ENCODE measurements around the gene IRF9. TPM values are rescaled to one million over a fixed set of nuclear protein-coding genes. Genes with fewer than 3 reads are reported as not detected.

The IRF9 gene
- total and polyA plus RNA-seq, 7 experiments from 2014 or later, result 73.3 to 337 (median 134) TPM

DNA sequence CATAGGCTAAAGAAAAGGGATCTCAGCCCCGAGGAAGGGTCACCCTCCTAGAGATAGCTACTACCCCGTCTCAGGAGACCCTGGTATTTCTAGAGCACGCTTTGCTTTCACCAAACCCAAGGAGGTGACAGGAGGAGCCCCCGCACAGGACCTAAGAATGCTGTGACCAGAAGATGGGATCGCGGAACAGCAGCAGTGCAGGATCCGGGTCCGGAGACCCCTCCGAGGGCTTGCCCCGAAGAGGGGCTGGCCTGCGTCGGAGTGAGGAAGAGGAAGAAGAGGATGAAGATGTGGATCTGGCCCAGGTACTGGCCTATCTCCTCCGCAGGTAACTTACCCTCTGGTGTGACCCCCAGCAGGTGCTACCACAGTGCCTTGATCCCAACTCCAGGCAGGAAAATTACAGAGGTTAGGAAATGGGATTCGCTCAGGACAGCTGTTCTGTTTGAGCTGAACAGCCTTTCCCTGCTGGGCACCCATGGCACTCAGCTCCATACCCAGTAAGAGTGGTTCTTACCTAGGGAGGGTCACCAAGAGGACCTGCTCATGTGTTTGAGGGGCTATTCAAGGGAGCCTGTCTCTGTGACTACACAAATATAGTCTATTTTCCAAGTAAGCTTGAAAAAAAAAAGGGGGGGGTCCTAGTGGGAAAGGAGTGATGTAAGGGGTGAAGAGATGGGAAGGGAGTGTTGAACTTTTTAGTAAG, 45.5 kb upstream of the IRF9 start:
- Histone ChIP-seq H3K36me3 (ENCODE audit: control insufficient read depth in 2 of 3, insufficient read depth in 3 of 3, low read length in 3 of 3) (peaks cover 1 to 42% (median 34%) of the 10 kb centered on the region in 3 experiments), H3K27ac (ENCODE audit: low read depth, low read length) (peak overlapping the region; percentile 93), H3K27me3 (ENCODE audit: control insufficient read depth in 2 of 2, insufficient read depth in 2 of 2, low read length in 2 of 2) (no peaks in the 10 kb centered on the region), H3K4me3 (ENCODE audit: low read length) (peak overlapping the region; percentile 99), H3K9me3 (ENCODE audit: control insufficient read depth in 2 of 3, low read length in 3 of 3) (no peaks in the 10 kb centered on the region), H3K4me1 (ENCODE audit: control insufficient read depth in 2 of 2, insufficient read depth in 2 of 2, low read length in 2 of 2) (peaks cover 18 to 20% of the 10 kb centered on the region in 2 donors)
- DNase-seq (no peak), ATAC-seq (no peak)
- ChIA-PET POLR2A (interaction anchor here (0.6 to 15.5 kb wide), 27 partner anchors 8 to 327 kb away, joined by 3 to 298 read pairs (median 8); partner anchors contain the start of genes CARMIL3, CBLN3, CHMP4A and EMC9), CTCF (interaction anchor here (0.6 to 3.8 kb wide), 9 partner anchors 16 to 60 kb away, joined by 3 to 19 read pairs (median 6); partner anchors contain the start of genes EMC9, IRF9, PSME1 and PSME2)
- Mint-ChIP-seq H3K36me3 (peaks cover 9 to 38% (median 27%) of the 10 kb centered on the region in 5 donors), H3K27ac (peak overlapping the region; percentile 96 to 100 (median 99)), H3K27me3 (peaks cover 0 to 3% (median 0%) of the 10 kb centered on the region in 5 donors), H3K4me1 (peaks cover 18 to 44% (median 37%) of the 10 kb centered on the region in 7 donors), H3K9me3 (peaks cover 0 to 6% (median 0%) of the 10 kb centered on the region in 11 donors), H3K4me3 (peak overlapping the region; percentile 93 to 100 (median 96))
- intact Hi-C loops (cut with micrococcal nuclease), result loop anchor here (1.0 to 10.0 kb wide), 10 partner anchors 17 to 1021 kb away; partner anchors contain the start of genes ACIN1 (in 2 of the 2), C14orf119 (in 2 of the 2), GMPR2 (in 2 of the 2) and IPO4 (in 2 of the 2)

DNA sequence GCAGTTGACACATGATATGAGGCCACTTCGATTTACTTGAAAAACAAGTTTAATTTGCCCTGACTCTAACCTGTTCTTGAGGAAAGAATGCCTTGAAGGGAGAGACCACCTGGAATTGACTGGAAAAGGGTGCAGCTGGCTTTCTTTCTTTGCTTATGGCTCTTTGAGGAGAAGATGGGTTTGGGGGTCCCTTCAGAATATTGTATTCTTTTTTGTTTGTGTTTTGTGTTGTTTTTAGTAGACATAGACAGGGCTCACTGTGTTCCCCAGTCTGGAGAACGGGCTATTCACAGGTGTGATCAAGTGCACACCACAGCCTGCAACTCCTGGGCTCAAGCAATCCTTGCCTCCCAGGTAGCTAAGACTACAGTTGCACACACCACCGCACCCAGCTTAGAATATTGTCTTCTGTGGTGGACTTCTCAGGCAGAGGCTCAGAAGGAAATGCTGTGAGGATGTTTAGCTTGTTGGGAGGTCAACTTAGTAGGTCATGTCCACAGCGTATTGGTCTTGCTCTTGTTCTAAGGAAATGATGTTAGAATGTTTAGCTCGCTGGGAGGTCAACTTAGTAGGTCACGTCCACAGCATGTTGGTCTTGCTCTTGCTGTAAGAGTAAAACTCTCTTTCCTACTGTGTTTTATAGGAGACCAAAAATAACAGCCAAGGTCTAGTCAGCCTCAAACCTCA, 44.8 kb upstream of the IRF9 start:
- peak overlapping the region; percentile 96 to 100 (median 99) for H3K27ac Mint-ChIP-seq
- H3K27ac ChIP-seq (ENCODE audit: low read depth, low read length), result peak overlapping the region; percentile 93
- peaks cover 8 to 49% (median 36%) of the 10 kb centered on the region in 3 experiments for H3K36me3 ChIP-seq (ENCODE audit: control insufficient read depth in 2 of 3, insufficient read depth in 3 of 3, low read length in 3 of 3)
- peak overlapping the region; percentile 93 to 100 (median 96) for H3K4me3 Mint-ChIP-seq
- peaks cover 18 to 44% (median 37%) of the 10 kb centered on the region in 7 donors for H3K4me1 Mint-ChIP-seq
- intact Hi-C loops (cut with micrococcal nuclease), result loop anchor here (10.0 kb wide), 4 partner anchors 559 to 1021 kb away; partner anchors contain the start of genes ACIN1 (in 2 of the 2), C14orf119 (in 2 of the 2), BCL2L2 (in 1 of the 2) and PPP1R3E (in 1 of the 2)
- ChIA-PET POLR2A (interaction anchor here (0.6 to 15.5 kb wide), 14 partner anchors 10 to 313 kb away, joined by 3 to 298 read pairs (median 4); partner anchors contain the start of genes CBLN3, EMC9, FITM1 and IPO4), CTCF (interaction anchor here (0.6 to 3.8 kb wide), 6 partner anchors 20 to 198 kb away, joined by 3 to 19 read pairs (median 6); partner anchors contain the start of genes CIDEB, IRF9 and PSME1)
- H3K36me3 Mint-ChIP-seq, result peaks cover 9 to 41% (median 27%) of the 10 kb centered on the region in 5 donors
- H3K9me3 Mint-ChIP-seq, result peaks cover 0 to 6% (median 0%) of the 10 kb centered on the region in 11 donors
- no peaks in the 10 kb centered on the region for H3K27me3 ChIP-seq (ENCODE audit: control insufficient read depth in 2 of 2, insufficient read depth in 2 of 2, low read length in 2 of 2)
- DNase-seq (no peak), ATAC-seq (no peak)
- peak overlapping the region; percentile 99 for H3K4me3 ChIP-seq (ENCODE audit: low read length)
- H3K4me1 ChIP-seq (ENCODE audit: control insufficient read depth in 2 of 2, insufficient read depth in 2 of 2, low read length in 2 of 2), result peaks cover 18 to 20% of the 10 kb centered on the region in 2 donors
- H3K9me3 ChIP-seq (ENCODE audit: control insufficient read depth in 2 of 3, low read length in 3 of 3), result no peaks in the 10 kb centered on the region
- peaks cover 0 to 3% (median 0%) of the 10 kb centered on the region in 5 donors for H3K27me3 Mint-ChIP-seq

DNA sequence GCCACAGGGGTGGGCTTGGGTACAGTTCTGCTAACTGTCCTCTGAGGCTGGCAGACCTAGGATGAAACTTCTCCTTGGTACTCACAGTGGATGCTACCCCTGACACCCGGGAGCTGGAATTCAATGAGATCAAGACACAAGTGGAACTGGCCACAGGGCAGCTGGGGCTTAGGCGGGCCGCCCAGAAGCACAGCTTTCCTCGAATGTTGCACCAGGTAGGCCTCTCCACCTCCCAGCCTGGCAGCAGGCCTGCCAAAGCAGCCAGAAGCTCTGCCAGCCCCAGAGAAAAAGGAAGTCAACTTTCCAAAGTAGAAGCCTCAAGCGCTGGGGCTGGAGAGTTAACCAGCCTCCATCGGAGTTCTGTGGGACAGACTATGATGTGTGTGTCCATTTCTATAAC, 43.9 kb upstream of the IRF9 start:
- Histone ChIP-seq H3K9me3 (ENCODE audit: control insufficient read depth in 2 of 3, low read length in 3 of 3) (no peaks in the 10 kb centered on the region), H3K36me3 (ENCODE audit: control insufficient read depth in 2 of 3, insufficient read depth in 3 of 3, low read length in 3 of 3) (peaks cover 9 to 58% (median 42%) of the 10 kb centered on the region in 3 experiments), H3K27me3 (ENCODE audit: control insufficient read depth in 2 of 2, insufficient read depth in 2 of 2, low read length in 2 of 2) (no peaks in the 10 kb centered on the region), H3K4me1 (ENCODE audit: control insufficient read depth in 2 of 2, insufficient read depth in 2 of 2, low read length in 2 of 2) (peaks cover 18 to 20% of the 10 kb centered on the region in 2 donors), H3K4me3 (ENCODE audit: low read length) (no peak overlapping the region), H3K27ac (ENCODE audit: low read depth, low read length) (no peak overlapping the region)
- intact Hi-C loops (cut with micrococcal nuclease), result loop anchor here (10.0 kb wide), 4 partner anchors 558 to 1022 kb away; partner anchors contain the start of genes ACIN1 (in 2 of the 2), C14orf119 (in 2 of the 2), BCL2L2 (in 1 of the 2) and PPP1R3E (in 1 of the 2)
- ATAC-seq (no peak), DNase-seq (no peak)
- ChIA-PET POLR2A (interaction anchor here (1.2 to 15.5 kb wide), 8 partner anchors 19 to 194 kb away, joined by 3 to 298 read pairs (median 4); partner anchors contain the start of genes EMC9, FITM1, IRF9 and LTB4R), CTCF (interaction anchor here (1.8 to 2.2 kb wide), 2 partner anchors 9 to 190 kb away, joined by 5 read pairs; partner anchors contain the start of gene CIDEB)
- Mint-ChIP-seq H3K27me3 (peaks cover 0 to 3% (median 0%) of the 10 kb centered on the region in 5 donors), H3K36me3 (peaks cover 9 to 45% (median 32%) of the 10 kb centered on the region in 5 donors), H3K9me3 (peaks cover 0 to 8% (median 0%) of the 10 kb centered on the region in 11 donors), H3K27ac (peak overlapping the region in 2 of 9 donors; percentile 41 to 59), H3K4me3 (peak overlapping the region in 5 of 10 donors; percentile 1 to 100 (median 94)), H3K4me1 (peaks cover 18 to 44% (median 37%) of the 10 kb centered on the region in 7 donors)

DNA sequence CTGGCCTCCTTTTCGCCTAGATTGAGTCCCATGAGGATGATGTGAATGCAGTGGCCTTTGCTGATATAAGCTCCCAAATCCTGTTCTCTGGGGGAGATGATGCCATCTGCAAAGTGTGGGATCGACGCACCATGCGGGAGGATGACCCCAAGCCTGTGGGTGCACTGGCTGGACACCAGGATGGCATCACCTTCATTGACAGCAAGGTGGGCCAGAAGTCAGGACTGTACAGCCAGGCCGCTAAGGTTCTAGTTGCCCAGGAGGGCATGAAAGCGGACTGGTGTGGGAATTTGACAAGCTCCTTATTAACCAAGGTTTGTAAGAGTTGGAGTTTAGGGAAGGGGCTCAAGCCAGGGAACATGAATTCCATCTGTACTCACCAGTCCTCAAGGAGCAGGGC, 41.4 kb upstream of the IRF9 start:
- intact Hi-C loops (cut with micrococcal nuclease), result loop anchor here (10.0 kb wide), 4 partner anchors 555 to 1025 kb away; partner anchors contain the start of genes ACIN1 (in 2 of the 2), C14orf119 (in 2 of the 2), BCL2L2 (in 1 of the 2) and PPP1R3E (in 1 of the 2)
- peaks cover 18 to 44% (median 37%) of the 10 kb centered on the region in 7 donors for H3K4me1 Mint-ChIP-seq

DNA sequence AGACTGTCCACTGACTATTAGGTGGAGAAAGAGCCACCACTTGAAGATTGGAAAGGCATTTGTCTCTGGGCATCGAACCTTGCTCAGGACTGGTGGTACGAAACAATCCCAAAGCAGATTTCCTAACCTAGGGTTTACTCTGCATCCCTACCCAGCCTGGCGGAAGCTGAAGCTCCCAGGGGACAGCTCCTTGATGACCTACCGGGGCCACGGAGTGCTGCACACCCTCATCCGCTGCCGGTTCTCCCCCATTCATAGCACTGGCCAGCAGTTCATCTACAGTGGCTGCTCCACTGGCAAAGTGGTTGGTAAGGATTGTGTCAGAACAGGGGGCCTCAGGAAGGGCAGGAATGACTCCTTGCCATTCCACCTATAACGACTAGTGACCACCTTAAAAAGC, 39.9 kb upstream of the IRF9 start:
- intact Hi-C loops (cut with micrococcal nuclease), result no loop called here
- Histone ChIP-seq H3K4me3 (ENCODE audit: low read length) (no peak overlapping the region), H3K9me3 (ENCODE audit: control insufficient read depth in 2 of 3, low read length in 3 of 3) (no peaks in the 10 kb centered on the region), H3K36me3 (ENCODE audit: control insufficient read depth in 2 of 3, insufficient read depth in 3 of 3, low read length in 3 of 3) (peaks cover 21 to 76% (median 42%) of the 10 kb centered on the region in 3 experiments), H3K27ac (ENCODE audit: low read depth, low read length) (no peak overlapping the region), H3K27me3 (ENCODE audit: control insufficient read depth in 2 of 2, insufficient read depth in 2 of 2, low read length in 2 of 2) (no peaks in the 10 kb centered on the region), H3K4me1 (ENCODE audit: control insufficient read depth in 2 of 2, insufficient read depth in 2 of 2, low read length in 2 of 2) (peaks cover 7 to 11% of the 10 kb centered on the region in 2 donors)
- H3K27me3 Mint-ChIP-seq, result no peaks in the 10 kb centered on the region
- H3K4me3 Mint-ChIP-seq, result no peak overlapping the region
- ChIA-PET POLR2A (interaction anchor here (1.0 to 15.5 kb wide), 2 partner anchors 12 to 15 kb away, joined by 3 to 298 read pairs; partner anchors contain the start of genes EMC9, FITM1 and PSME1), CTCF (no interaction called here)
- H3K4me1 Mint-ChIP-seq, result peaks cover 9 to 31% (median 24%) of the 10 kb centered on the region in 7 donors
- DNase-seq, result no peak
- no peak for ATAC-seq
- H3K9me3 Mint-ChIP-seq, result peaks cover 0 to 3% (median 0%) of the 10 kb centered on the region in 11 donors
- peaks cover 9 to 49% (median 33%) of the 10 kb centered on the region in 5 donors for H3K36me3 Mint-ChIP-seq
- H3K27ac Mint-ChIP-seq, result peak overlapping the region in 3 of 9 donors; percentile 41 to 70 (median 61)

More for the DNA sequence above, 41.4 kb upstream of the IRF9 start:
- no peak overlapping the region for H3K4me3 ChIP-seq (ENCODE audit: low read length)
- Mint-ChIP-seq H3K36me3 (peaks cover 9 to 57% (median 37%) of the 10 kb centered on the region in 5 donors), H3K27ac (peak overlapping the region in 2 of 9 donors; percentile 21 to 25), H3K27me3 (peaks cover 0 to 3% (median 0%) of the 10 kb centered on the region in 5 donors), H3K4me3 (no peak overlapping the region), H3K9me3 (peaks cover 0 to 4% (median 0%) of the 10 kb centered on the region in 11 donors)
- peaks cover 14 to 18% of the 10 kb centered on the region in 2 donors for H3K4me1 ChIP-seq (ENCODE audit: control insufficient read depth in 2 of 2, insufficient read depth in 2 of 2, low read length in 2 of 2)
- no peaks in the 10 kb centered on the region for H3K9me3 ChIP-seq (ENCODE audit: control insufficient read depth in 2 of 3, low read length in 3 of 3)
- ChIA-PET CTCF (interaction anchor here (0.8 to 1.3 kb wide), 2 partner anchors 13 to 31 kb away, joined by 3 read pairs; no protein-coding TSS in a partner anchor), POLR2A (interaction anchor here (0.6 to 15.5 kb wide), 2 partner anchors 16 to 83 kb away, joined by 3 to 298 read pairs; partner anchors contain the start of genes EMC9, FITM1 and PSME1)
- peaks cover 21 to 76% (median 42%) of the 10 kb centered on the region in 3 experiments for H3K36me3 ChIP-seq (ENCODE audit: control insufficient read depth in 2 of 3, insufficient read depth in 3 of 3, low read length in 3 of 3)
- peak overlapping the region; percentile 19 for H3K27ac ChIP-seq (ENCODE audit: low read depth, low read length)
- DNase-seq (no peak), ATAC-seq (no peak)
- no peaks in the 10 kb centered on the region for H3K27me3 ChIP-seq (ENCODE audit: control insufficient read depth in 2 of 2, insufficient read depth in 2 of 2, low read length in 2 of 2)
